Endothelial cell of umbilical vein (primary cell): ENCODE data around the gene ADCY9. TPM values are rescaled to one million over a fixed set of nuclear protein-coding genes. Genes with fewer than 3 reads are reported as not detected.

ENCODE experiments used
- BruUV-seq: library from RNA; stranded (reverse); fragments of 400-500 nt; replicated peaks from 2 replicates; lab custom pipeline; 2021; lab: Mats Ljungman, UMichigan
- CTCF ChIA-PET: fragments of 300-600, 350-600 bp; sonication (Branson Sonifier 250); formaldehyde crosslinking; loops from one replicate; lab custom pipeline; 2021; ENCODE audit warnings: antibody characterized with exemption, inconsistent platforms; lab: Charles Lee
- POLR2A ChIA-PET: fragments of 300-600, 350-600 bp; sonication (Branson Sonifier 250); formaldehyde crosslinking; loops from one replicate; lab custom pipeline; 2021; ENCODE audit warnings: antibody characterized with exemption, inconsistent platforms; lab: Charles Lee
- DNase-seq: peaks from one replicate; pipeline ENCODE4 v3.0.0-alpha.2; 2011; ENCODE audit warnings: low read depth, low spot score
- FAIRE-seq: peaks from 2 replicates; lab custom pipeline; 2011; peaks lifted over from hg19 to GRCh38; lab: Jason Lieb, UNC
- H2AFZ ChIP-seq: 2 replicates; pipeline ENCODE4 v1.6.0; 2012; ENCODE audit warnings: low read depth, low read length, control low read depth, inconsistent platforms
- H3K27ac ChIP-seq: 2 replicates; pipeline ENCODE4 v1.5.1; 2011; ENCODE audit warnings: low read depth, mild to moderate bottlenecking, control low read depth, low read length, moderate library complexity; ENCODE audit not compliant: insufficient read depth
- H3K27me3 ChIP-seq, 2 experiments: 2 replicates each; pipeline versions ENCODE4 v1.6.0 to v1.6.1; 2011; ENCODE audit warnings: low read length in 2 of 2, mixed read lengths in 1 of 2; ENCODE audit not compliant: control insufficient read depth in 2 of 2, insufficient read depth in 2 of 2
- H3K36me3 ChIP-seq, 2 experiments: 2 replicates in 1 of 2; 3 replicates in 1 of 2; pipeline ENCODE4 v1.5.1; 2011; ENCODE audit warnings: low read length in 2 of 2, mild to moderate bottlenecking in 1 of 2, moderate library complexity in 1 of 2; ENCODE audit not compliant: control insufficient read depth in 2 of 2, insufficient read depth in 2 of 2; ENCODE audit errors: extremely low read depth in 1 of 2
- H3K4me1 ChIP-seq: 3 replicates; pipeline ENCODE4 v1.5.1; 2011; ENCODE audit warnings: mild to moderate bottlenecking, low read length; ENCODE audit not compliant: control insufficient read depth, insufficient read depth; ENCODE audit errors: extremely low read depth
- H3K4me2 ChIP-seq: 2 replicates; pipeline ENCODE4 v1.6.1; 2011; ENCODE audit warnings: low read length, control low read depth, mixed read lengths; ENCODE audit not compliant: insufficient read depth
- H3K4me3 ChIP-seq, 3 experiments: fragments of 200-600 bp in 1 of 3; sonication (generic), shearing (Covaris generic) in 1 of 3; replicated peaks in 1 of 3; 2 replicates each; pipeline ENCODE4 v1.5.1; 2011 to 2016; ENCODE audit warnings: control low read depth in 3 of 3, low read length in 3 of 3, mild to moderate bottlenecking in 2 of 3, inconsistent platforms in 1 of 3, low read depth in 1 of 3, moderate library complexity in 1 of 3; ENCODE audit not compliant: insufficient read depth in 1 of 3
- H3K79me2 ChIP-seq: 2 replicates; pipeline ENCODE4 v1.6.0; 2012; ENCODE audit warnings: low read length, inconsistent platforms; ENCODE audit not compliant: control insufficient read depth, insufficient read depth
- H3K9ac ChIP-seq: replicated peaks from 2 replicates; pipeline ENCODE3; 2011; ENCODE audit warnings: low read length, control low read depth; ENCODE audit not compliant: insufficient read depth; ENCODE audit errors: extremely low read depth
- H3K9me1 ChIP-seq: replicated peaks from 3 replicates; pipeline ENCODE4 v1.6.0; 2011; ENCODE audit warnings: mild to moderate bottlenecking, low read length; ENCODE audit not compliant: control insufficient read depth, insufficient read depth; ENCODE audit errors: extremely low read depth
- H3K9me3 ChIP-seq: replicated peaks from 2 replicates; pipeline ENCODE4 v1.5.1; 2012; ENCODE audit warnings: low read length, inconsistent platforms; ENCODE audit not compliant: control insufficient read depth, insufficient read depth
- H4K20me1 ChIP-seq: replicated peaks from 2 replicates; pipeline ENCODE3; 2011; ENCODE audit warnings: mild to moderate bottlenecking, low read length; ENCODE audit not compliant: control insufficient read depth, insufficient read depth; ENCODE audit errors: extremely low read depth
- EZH2 ChIP-seq: IDR thresholded peaks from 2 replicates; pipeline ENCODE4 v1.6.1; 2012; ENCODE audit warnings: borderline replicate concordance, low read depth, mild to moderate bottlenecking, moderate library complexity, low read length, inconsistent platforms; ENCODE audit not compliant: severe bottlenecking
- FOS ChIP-seq: IDR thresholded peaks from 2 replicates; pipeline ENCODE4 v1.6.1; 2011; ENCODE audit warnings: mild to moderate bottlenecking, low read length, moderate library complexity, borderline replicate concordance; ENCODE audit not compliant: insufficient read depth
- GATA2 ChIP-seq: IDR thresholded peaks from 2 replicates; pipeline ENCODE4 v1.7.0; 2011; ENCODE audit warnings: low read depth, mild to moderate bottlenecking, moderate library complexity, mixed read lengths, low read length; ENCODE audit not compliant: insufficient read length, insufficient read depth
- JUN ChIP-seq: IDR thresholded peaks from 2 replicates; pipeline ENCODE4 v1.6.1; 2011; ENCODE audit warnings: borderline replicate concordance, low read depth; ENCODE audit not compliant: insufficient read length, insufficient read depth
- MAX ChIP-seq: IDR thresholded peaks from 2 replicates; pipeline ENCODE4 v1.6.1; 2011; ENCODE audit not compliant: insufficient read depth, insufficient read length
- MYC ChIP-seq: IDR thresholded peaks from one replicate; pipeline ENCODE4 v1.6.1; 2011; ENCODE audit warnings: mild to moderate bottlenecking, low read depth, low read length
- POLR2A ChIP-seq: IDR thresholded peaks from 2 replicates; pipeline ENCODE4 v1.6.1; 2012; ENCODE audit warnings: low read depth, mild to moderate bottlenecking, control low read depth, low read length
- POLR2AphosphoS5 ChIP-seq: IDR thresholded peaks from 2 replicates; pipeline ENCODE4 v1.6.1; 2012; ENCODE audit warnings: low read depth, mild to moderate bottlenecking, control low read depth, low read length, moderate library complexity; ENCODE audit not compliant: insufficient read depth
- dilution Hi-C: fragments of 300-500 bp; cut with MboI; formaldehyde crosslinking; loops from one replicate; pipeline ENCODE4 v1.15.0; 2019; ENCODE audit warnings: low sequenced_read_pairs; ENCODE audit not compliant: extremely low pct_ligation_motif_present
- intact Hi-C: fragments of 100-400 bp; cut with micrococcal nuclease; formaldehyde crosslinking; loops from one replicate; pipeline ENCODE4 v1.10.0; 2022
- polyA plus RNA-seq, 4 experiments: library from polyadenylated mRNA; depleted of rRNA in 3 of 4; stranded (reverse) in 3 of 4; unstranded in 1 of 4; fragments of >200 nt; gene quantifications; 2 replicates each; pipeline versions ENCODE4 v1.2.1 to v1.2.3, GENCODE V29; 2011 to 2012; ENCODE audit warnings: missing spikeins in 1 of 4
- total RNA-seq: library from RNA; stranded (reverse); gene quantifications from 2 replicates; pipeline ENCODE4 v1.2.3, GENCODE V29; 2021
- TF ChIP-seq, protein P1 (sequence below), 2 donors: IDR thresholded peaks; 1 replicate in 1 of 2; 2 replicates in 1 of 2; pipeline ENCODE4 v1.5.1; 2011; ENCODE audit warnings: low read length in 2 of 2, mild to moderate bottlenecking in 2 of 2, moderate library complexity in 2 of 2, control low read depth in 1 of 2, inconsistent platforms in 1 of 2, low read depth in 1 of 2; ENCODE audit not compliant: insufficient read depth in 1 of 2; ENCODE audit errors: extremely low read depth in 1 of 2

The ADCY9 gene
- total and polyA plus RNA-seq, 2 donors (not counting 3 experiments of a cell fraction or from before 2014, with no cell fraction given): 6.8 to 14.0 TPM

DNA sequence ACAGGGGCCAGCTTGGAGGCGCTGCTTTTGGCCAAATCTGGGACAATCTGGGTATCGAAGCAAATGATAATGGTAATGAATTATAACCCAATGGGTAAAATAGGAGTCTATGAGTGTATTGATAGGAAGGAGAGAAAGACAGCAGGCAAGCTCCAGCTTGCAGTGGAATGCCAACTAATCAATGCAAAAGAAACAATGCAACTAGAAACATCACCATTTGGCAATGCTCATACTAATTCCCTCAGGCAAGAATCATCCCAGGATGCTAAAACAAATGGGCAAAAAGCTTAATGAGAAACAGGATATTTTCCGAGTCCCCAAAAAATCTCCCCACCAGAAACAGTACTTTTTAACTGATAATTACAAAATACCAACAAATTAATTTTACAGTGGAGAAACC is 64.7 kb downstream of the ADCY9 start:
- ChIA-PET POLR2A (no interaction called here), CTCF (no interaction called here)
- H3K27ac ChIP-seq: no peak overlapping the region
- no peak for DNase-seq
- H3K4me1 ChIP-seq: peaks cover 17% of the 10 kb centered on the region
- no peaks in the 10 kb centered on the region for H3K27me3 ChIP-seq
- no peaks in the 10 kb centered on the region for H3K9me3 ChIP-seq
- H2AFZ ChIP-seq: no peak overlapping the region
- H3K36me3 ChIP-seq: no peaks in the 10 kb centered on the region
- no TSS peak for BruUV-seq
- intact Hi-C loops (loop anchor here (5.0 kb wide), 1 partner anchor 39 kb away; no protein-coding TSS in a partner anchor), dilution Hi-C loops (no loop called here)
- H3K79me2 ChIP-seq: no peaks in the 10 kb centered on the region
- no peaks in the 10 kb centered on the region for H3K9me1 ChIP-seq
- H3K9ac ChIP-seq: no peak overlapping the region
- H3K4me3 ChIP-seq: no peak overlapping the region
- TF ChIP-seq MAX (no peak), GATA2 (no peak), FOS (no peak), MYC (no peak), POLR2A (no peak), POLR2AphosphoS5 (no peak), EZH2 (no peak), JUN (no peak)
- TF ChIP-seq, protein P1, sequence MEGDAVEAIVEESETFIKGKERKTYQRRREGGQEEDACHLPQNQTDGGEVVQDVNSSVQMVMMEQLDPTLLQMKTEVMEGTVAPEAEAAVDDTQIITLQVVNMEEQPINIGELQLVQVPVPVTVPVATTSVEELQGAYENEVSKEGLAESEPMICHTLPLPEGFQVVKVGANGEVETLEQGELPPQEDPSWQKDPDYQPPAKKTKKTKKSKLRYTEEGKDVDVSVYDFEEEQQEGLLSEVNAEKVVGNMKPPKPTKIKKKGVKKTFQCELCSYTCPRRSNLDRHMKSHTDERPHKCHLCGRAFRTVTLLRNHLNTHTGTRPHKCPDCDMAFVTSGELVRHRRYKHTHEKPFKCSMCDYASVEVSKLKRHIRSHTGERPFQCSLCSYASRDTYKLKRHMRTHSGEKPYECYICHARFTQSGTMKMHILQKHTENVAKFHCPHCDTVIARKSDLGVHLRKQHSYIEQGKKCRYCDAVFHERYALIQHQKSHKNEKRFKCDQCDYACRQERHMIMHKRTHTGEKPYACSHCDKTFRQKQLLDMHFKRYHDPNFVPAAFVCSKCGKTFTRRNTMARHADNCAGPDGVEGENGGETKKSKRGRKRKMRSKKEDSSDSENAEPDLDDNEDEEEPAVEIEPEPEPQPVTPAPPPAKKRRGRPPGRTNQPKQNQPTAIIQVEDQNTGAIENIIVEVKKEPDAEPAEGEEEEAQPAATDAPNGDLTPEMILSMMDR (IDR thresholded peaks at IDR 0.05; ENCODE audit: extremely low read depth in 1 of 2, insufficient read depth in 1 of 2, low read depth in 1 of 2, low read length in 2 of 2): no peak
- FAIRE-seq: no peak
- no peaks in the 10 kb centered on the region for H4K20me1 ChIP-seq
- no peak overlapping the region for H3K4me2 ChIP-seq
